Kidney epithelial cell (primary cell): ENCODE data around the gene KAT2A. TPM values are rescaled to one million over a fixed set of nuclear protein-coding genes. Genes with fewer than 3 reads are reported as not detected.

Source experiments
- DNase-seq: peaks from one replicate; pipeline ENCODE4 v3.0.0-alpha.2; 2010; ENCODE audit warnings: low read depth
- H3K27me3 ChIP-seq: 2 replicates; pipeline ENCODE4 v1.6.0; 2011; ENCODE audit warnings: low read length; ENCODE audit not compliant: control insufficient read depth, insufficient read depth
- H3K36me3 ChIP-seq: 2 replicates; pipeline ENCODE4 v1.5.1; 2011; ENCODE audit warnings: low read length; ENCODE audit not compliant: control insufficient read depth, insufficient read depth
- H3K4me3 ChIP-seq: 2 replicates; pipeline ENCODE4 v1.5.1; 2011; ENCODE audit warnings: low read depth, mild to moderate bottlenecking, control low read depth, low read length
- CTCF ChIP-seq: IDR thresholded peaks from 2 replicates; pipeline ENCODE4 v1.5.1; 2011; ENCODE audit warnings: mild to moderate bottlenecking, moderate library complexity, low read length, control low read depth, inconsistent platforms; ENCODE audit not compliant: insufficient read depth, poor library complexity, severe bottlenecking
- total RNA-seq: library from RNA; depleted of rRNA; stranded (reverse); fragments of >200 nt; gene quantifications from 2 replicates; pipeline ENCODE4 v1.2.3, GENCODE V29; 2015

KAT2A gene
- total RNA-seq, 1 donor from 2014 or later, result 22.2 TPM

GRCh38 chr17:42163696-42164407, 42.7 kb upstream of the KAT2A start:
- Histone ChIP-seq H3K36me3 (no peaks in the 10 kb centered on the region), H3K4me3 (no peak overlapping the region), H3K27me3 (no peaks in the 10 kb centered on the region)
- no peak for DNase-seq
- TF ChIP-seq CTCF, result no peak

GRCh38 chr17:42163113-42163512, 41.9 kb upstream of the KAT2A start:
- peak; percentile 47 for TF ChIP-seq CTCF
- no peak for DNase-seq
- Histone ChIP-seq H3K36me3 (no peaks in the 10 kb centered on the region), H3K4me3 (no peak overlapping the region), H3K27me3 (no peaks in the 10 kb centered on the region)

GRCh38 chr17:42160531-42160910, 39.4 kb upstream of the KAT2A start:
- no peak for TF ChIP-seq CTCF
- no peak overlapping the region for H3K4me3 ChIP-seq
- no peaks in the 10 kb centered on the region for H3K36me3 ChIP-seq
- H3K27me3 ChIP-seq, result no peaks in the 10 kb centered on the region
- no peak for DNase-seq

- no peak for DNase-seq
- Histone ChIP-seq H3K36me3 (no peaks in the 10 kb centered on the region), H3K4me3 (no peak overlapping the region), H3K27me3 (no peaks in the 10 kb centered on the region)
- TF ChIP-seq CTCF, result no peak
These were observed 38.8 kb upstream of the KAT2A start for GRCh38 chr17:42159796-42160530.

- Histone ChIP-seq H3K36me3 (no peaks in the 10 kb centered on the region), H3K4me3 (peak overlapping the region; percentile 50), H3K27me3 (no peaks in the 10 kb centered on the region)
- no peak for TF ChIP-seq CTCF
- no peak for DNase-seq
These were observed 34.5 kb upstream of the KAT2A start for GRCh38 chr17:42155614-42156045.
